HG03378 (cell line): ENCODE results near the gene PALLD.
"Not testable (repeated sequence)": the region's sequence is repeated elsewhere in the genome, so short reads cannot be mapped to it uniquely, and the experiment has no call there.

Source experiments
- ATAC-seq: cut with Tn5 transposase; IDR thresholded peaks from one replicate; pipeline ENCODE4 v1.9.1; 2021; ENCODE audit warnings: mild to moderate bottlenecking, moderate library complexity; ENCODE audit not compliant: unreplicated experiment

PALLD gene

GRCh38 chr4:168724243-168724642, 227.4 kb downstream of the PALLD start:
- no peak for ATAC-seq

- ATAC-seq = no peak
Measured at GRCh38 chr4:168724686-168725411, 228.0 kb downstream of the PALLD start.

- no peak for ATAC-seq
Measured at GRCh38 chr4:168725930-168726329, 229.1 kb downstream of the PALLD start.

DNA sequence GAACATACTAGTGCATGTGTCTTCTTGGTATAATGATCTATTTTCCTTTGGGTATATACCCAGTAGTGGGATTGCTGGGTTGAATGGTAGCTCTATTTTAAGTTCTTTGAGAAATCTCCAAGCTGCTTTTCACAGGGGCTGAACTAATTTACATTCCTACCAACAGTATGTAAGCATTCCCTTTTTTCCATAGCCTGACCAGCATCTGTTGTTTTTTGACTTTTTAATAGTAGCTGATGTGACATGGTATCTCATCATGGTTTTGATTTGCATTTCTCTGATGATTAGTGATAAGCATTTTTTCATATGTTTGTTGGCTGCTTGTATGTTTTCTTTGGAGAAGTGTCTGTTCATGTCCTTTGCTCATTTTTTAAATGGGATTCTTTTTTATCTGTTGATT, 230.3 kb downstream of the PALLD start:
- not testable (repeated sequence) for ATAC-seq

DNA sequence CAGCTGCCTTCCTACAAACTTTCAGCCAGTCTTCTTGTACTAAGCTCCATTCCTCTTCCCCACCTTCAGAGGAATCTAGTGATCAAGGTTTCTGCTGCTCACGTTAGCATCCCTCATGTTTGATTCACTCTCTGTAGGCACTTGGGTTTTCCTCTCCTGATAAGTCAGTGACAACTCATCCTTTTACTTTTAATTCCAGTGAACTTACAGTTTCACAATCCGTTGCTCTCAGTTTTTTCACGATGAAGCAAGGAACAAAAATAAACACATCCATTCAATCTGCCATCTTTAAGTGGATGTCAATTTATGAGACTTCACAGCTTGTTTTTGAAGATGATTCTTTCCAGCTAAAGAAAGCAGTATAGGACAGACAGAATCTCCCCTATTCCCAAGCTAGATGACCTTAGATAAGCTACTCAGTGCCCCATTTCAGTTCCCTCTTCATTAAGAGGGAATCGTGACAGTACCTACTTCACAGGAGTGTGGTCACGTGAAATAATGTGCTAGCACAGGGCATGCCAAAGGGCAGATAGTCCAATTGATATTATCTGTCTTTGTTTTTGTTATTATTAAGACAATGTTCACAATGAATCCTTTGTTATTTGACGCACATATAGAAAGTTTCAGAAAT, 234.3 kb downstream of the PALLD start:
- ATAC-seq = no peak

- ATAC-seq = no peak
Measured at GRCh38 chr4:168731706-168732414, 235.0 kb downstream of the PALLD start.

DNA sequence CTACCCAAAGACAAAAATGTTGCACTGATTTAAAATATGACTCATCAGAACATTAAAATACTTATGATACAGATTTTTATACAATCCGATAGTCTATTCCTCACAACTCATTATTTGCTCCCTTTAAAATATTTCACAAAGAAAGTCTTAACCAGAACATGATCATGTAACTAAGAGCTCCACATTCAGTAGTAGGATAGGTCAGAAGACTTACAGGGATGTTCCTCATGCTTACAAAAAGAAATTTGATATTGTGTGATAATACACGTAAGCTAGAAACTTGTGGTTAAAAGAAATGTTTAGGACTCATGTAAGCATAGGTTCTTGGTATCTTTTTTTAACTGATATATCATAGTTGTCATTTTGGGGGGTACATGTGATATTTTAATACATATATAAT, 235.9 kb downstream of the PALLD start:
- no peak for ATAC-seq

DNA sequence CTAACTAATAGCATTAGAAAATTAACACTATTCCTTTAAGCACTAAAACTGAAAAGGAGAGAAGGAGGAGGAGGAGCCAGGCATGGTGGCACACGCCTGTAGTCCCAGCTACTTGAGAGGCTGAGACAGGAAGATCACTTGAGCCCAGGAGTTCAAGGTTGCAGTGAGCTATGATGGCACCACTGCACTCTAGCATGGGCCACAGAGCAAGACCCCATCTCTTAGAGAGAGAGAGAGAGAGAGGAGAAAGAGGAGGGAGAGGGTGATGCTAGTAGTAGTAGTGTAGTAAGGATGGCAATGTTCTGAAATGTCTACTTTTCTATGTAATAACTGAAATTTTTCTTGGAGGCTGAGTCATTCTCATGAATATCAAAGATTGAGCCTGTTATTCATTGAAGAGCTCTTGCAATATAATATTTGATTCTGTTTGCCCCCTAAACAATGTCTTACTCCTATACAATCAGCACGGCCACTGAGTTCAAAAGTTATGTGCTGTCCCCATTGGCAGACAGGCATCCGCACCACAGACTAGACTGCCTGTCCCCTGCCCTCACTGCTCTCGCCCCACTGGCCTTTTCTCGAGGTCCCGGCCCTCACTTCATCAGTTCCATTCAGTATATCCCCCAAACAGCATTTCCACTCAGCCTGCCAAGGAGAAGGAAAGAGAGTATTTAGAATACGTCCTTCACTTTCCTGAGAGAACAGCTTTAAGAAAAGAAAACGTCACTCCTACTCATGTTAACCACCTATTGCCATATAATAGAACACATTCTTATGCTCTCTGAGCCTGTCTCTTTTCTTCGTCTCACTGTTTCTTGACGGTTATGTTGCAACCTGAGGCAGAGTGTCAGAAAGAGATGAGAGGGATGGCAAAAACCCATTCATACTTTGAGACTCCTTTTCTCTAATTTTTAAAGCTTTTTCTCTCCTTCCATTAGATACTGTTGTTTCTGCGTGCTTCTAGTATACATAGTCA, 238.1 kb downstream of the PALLD start:
- ATAC-seq = no peak

GRCh38 chr4:168735735-168736134, 238.9 kb downstream of the PALLD start:
- ATAC-seq = no peak

GRCh38 chr4:168736860-168737805, 240.3 kb downstream of the PALLD start:
- ATAC-seq = no peak

GRCh38 chr4:168737806-168738172, 240.9 kb downstream of the PALLD start:
- no peak for ATAC-seq

- no peak for ATAC-seq
Measured at GRCh38 chr4:168739886-168740285, 243.0 kb downstream of the PALLD start.

DNA sequence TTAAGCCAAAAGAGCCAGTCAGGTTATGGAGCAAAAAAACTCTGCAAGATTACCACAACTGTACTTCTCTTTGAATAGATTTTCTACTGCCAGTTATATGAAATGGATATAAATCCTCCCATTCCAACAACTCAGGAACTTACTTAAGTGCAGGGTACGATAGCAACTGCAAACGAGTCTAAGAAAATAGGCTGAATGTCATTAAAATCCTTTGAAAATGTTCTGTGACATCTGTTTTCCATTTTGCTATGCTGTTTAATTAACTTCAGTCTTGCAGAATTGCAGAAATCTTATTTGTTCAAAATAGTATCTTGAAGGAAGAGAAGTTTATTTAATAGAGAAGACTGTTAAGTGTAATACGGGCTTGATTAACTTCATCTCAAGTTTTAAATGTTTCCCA, 243.8 kb downstream of the PALLD start:
- no peak for ATAC-seq

GRCh38 chr4:168741281-168742173, 244.7 kb downstream of the PALLD start:
- ATAC-seq = no peak

DNA sequence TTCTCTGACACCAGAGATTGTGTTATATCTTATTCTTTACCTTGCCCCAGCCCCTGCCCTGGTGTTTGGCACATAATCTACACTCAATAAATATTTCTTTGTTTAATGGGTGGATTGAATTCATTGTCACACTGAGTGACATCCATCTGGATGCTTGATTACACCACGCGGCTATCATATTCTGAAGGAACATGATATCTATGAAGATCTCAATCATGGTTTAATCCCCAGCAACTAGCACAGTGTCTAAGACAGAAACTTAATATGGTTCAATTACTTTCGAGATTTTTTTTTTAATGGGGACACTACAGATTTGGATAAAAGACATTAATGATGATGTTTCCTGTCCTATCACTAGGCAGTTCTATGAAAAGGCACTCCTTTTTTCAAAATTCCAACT, 246.3 kb downstream of the PALLD start:
- no peak for ATAC-seq

DNA sequence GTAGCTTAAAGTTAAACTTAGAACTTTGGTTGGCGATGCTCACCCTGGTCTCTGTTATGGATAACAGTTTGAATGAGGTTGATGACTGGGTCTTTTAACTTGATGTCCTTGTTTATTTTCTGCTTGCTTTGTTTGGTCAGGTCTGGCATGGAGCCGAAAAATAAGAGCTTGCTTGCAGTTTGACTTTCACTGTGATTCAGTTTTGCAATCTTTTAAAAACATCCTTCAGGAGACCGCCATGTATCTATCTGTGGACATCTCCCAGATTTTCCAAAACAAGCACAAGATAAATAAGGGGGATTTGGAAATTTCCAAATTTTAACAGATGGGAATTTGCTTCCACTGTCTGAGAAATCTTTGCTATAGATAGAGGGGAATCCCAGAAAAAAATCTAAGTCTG, 246.7 kb downstream of the PALLD start:
- ATAC-seq = no peak

GRCh38 chr4:168744021-168744420, 247.2 kb downstream of the PALLD start:
- ATAC-seq = no peak

- ATAC-seq = no peak
Measured at GRCh38 chr4:168748807-168749206, 252.0 kb downstream of the PALLD start.
